ENCODE measurements around the gene POMT1. TPM values are rescaled to one million over a fixed set of nuclear protein-coding genes. Genes with fewer than 3 reads are reported as not detected.
A peak's percentile ranks its signal among the peaks of the same experiment; 100 is the strongest.

Gene POMT1
- total RNA-seq, 6 donors from 2014 or later = 24.7 to 55.5 (median 27.2) TPM

DNA sequence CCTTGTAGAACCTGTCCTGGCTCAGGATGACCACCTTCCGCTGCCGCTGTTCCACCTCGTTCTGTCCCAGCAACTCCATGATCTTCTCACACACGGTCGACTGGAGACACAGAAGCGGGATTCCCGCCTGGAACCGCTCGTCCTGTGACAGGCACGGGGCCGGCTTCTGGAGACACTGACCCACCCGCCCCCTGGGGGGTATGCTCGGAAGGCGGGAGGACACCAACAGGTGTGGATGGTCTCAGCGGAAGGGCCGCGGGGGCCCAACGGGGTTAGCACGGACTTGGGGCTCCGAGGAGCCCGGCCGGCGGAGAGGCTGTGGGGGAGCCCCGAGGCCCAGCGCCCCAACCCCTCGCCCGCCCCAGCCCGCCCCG, 27.8 kb downstream of the POMT1 start:
- H3K27ac ChIP-seq = peak overlapping the region; percentile 76 to 87 (median 85)
- WGBS, 2 donors = 4% methylated on average over 22 of the region's 29 CpGs; no CpG with 5 or more reads in 1 of the 2 donors
- no peaks in the 10 kb centered on the region for H3K27me3 ChIP-seq
- DNase-seq = peak in 1 of 2 donors; percentile 45
- no peaks in the 10 kb centered on the region for H3K9me3 ChIP-seq
- peaks cover 12 to 20% (median 15%) of the 10 kb centered on the region in 4 donors for H3K4me1 ChIP-seq
- H3K36me3 ChIP-seq = peaks cover 13 to 42% (median 38%) of the 10 kb centered on the region in 4 donors
- H3K4me3 ChIP-seq = peak overlapping the region; percentile 71 to 100 (median 94)
- ATAC-seq (ENCODE audit: low FRiP score in 2 of 2) = peak in 1 of 2 donors; percentile 35
- no peak for TF ChIP-seq POLR2A (IDR thresholded peaks at IDR 0.05)
- TF ChIP-seq, protein P1, sequence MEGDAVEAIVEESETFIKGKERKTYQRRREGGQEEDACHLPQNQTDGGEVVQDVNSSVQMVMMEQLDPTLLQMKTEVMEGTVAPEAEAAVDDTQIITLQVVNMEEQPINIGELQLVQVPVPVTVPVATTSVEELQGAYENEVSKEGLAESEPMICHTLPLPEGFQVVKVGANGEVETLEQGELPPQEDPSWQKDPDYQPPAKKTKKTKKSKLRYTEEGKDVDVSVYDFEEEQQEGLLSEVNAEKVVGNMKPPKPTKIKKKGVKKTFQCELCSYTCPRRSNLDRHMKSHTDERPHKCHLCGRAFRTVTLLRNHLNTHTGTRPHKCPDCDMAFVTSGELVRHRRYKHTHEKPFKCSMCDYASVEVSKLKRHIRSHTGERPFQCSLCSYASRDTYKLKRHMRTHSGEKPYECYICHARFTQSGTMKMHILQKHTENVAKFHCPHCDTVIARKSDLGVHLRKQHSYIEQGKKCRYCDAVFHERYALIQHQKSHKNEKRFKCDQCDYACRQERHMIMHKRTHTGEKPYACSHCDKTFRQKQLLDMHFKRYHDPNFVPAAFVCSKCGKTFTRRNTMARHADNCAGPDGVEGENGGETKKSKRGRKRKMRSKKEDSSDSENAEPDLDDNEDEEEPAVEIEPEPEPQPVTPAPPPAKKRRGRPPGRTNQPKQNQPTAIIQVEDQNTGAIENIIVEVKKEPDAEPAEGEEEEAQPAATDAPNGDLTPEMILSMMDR (IDR thresholded peaks at IDR 0.05) = peak in 4 of 6 experiments; percentile 19 to 37 (median 26)

- peak; percentile 75 to 96 for DNase-seq
- H3K9me3 ChIP-seq = no peaks in the 10 kb centered on the region
- peak within 1 kb of the TSS; percentile 76 to 87 (median 85) for H3K27ac ChIP-seq
- peak in 2 of 4 donors; percentile 64 to 87 for TF ChIP-seq POLR2A (IDR thresholded peaks at IDR 0.05)
- no peak for TF ChIP-seq EP300 (IDR thresholded peaks at IDR 0.05)
- peak; percentile 61 to 69 for TF ChIP-seq POLR2AphosphoS5 (IDR thresholded peaks at IDR 0.05)
- TF ChIP-seq, protein P1 (IDR thresholded peaks at IDR 0.05) = peak in 1 of 6 experiments; percentile 28
- 28 to 74% methylated on average over 9 to 29 of the region's 103 CpGs for WGBS, 2 donors
- H3K4me3 ChIP-seq = peak within 1 kb of the TSS; percentile 71 to 100 (median 94)
- no peaks in the 10 kb centered on the region for H3K27me3 ChIP-seq
- H3K36me3 ChIP-seq = peaks cover 8 to 36% (median 31%) of the 10 kb centered on the region in 4 donors
- ATAC-seq (ENCODE audit: low FRiP score in 2 of 2) = peak; percentile 93 to 99
- H3K4me1 ChIP-seq = peaks cover 12 to 20% (median 15%) of the 10 kb centered on the region in 4 donors
These were observed 28.5 kb downstream of the POMT1 start, which contains the start of gene UCK1 for GRCh38 chr9:131530920-131531832. Gene UCK1, minus strand, starts transcription at chr9:131531263. Its CDS starts 89 bp downstream, at chr9:131531174.

DNA sequence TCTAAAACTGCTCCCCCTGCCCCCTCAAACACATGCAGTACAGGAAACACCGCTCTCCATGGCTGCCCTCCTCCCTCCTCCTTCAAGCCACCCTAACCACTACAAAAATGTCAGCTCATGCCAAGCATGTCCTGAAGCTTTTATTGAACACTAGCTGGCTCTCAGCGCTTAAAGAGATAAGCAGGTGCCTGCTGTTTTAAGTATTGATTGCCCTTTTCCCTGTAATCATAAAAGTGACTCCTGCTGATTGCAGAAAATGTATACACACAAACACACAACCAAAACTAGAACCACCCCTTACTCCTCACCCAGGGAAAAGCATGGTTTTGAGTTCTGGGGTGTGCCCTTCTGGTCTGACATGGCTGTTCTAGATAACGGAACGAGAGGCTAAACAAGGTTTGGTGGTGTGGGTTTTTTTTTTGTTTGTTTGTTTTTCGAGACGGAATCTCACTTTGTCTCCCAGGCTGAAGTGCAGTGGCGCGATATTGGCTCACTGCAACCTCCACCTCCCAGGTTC, 32.1 kb downstream of the POMT1 start:
- peaks cover 11 to 16% (median 12%) of the 10 kb centered on the region in 4 donors for H3K4me1 ChIP-seq
- no peaks in the 10 kb centered on the region for H3K27me3 ChIP-seq
- TF ChIP-seq, protein P1 (IDR thresholded peaks at IDR 0.05) = no peak
- TF ChIP-seq POLR2AphosphoS5 (IDR thresholded peaks at IDR 0.05) (no peak), EP300 (IDR thresholded peaks at IDR 0.05) (no peak), POLR2A (IDR thresholded peaks at IDR 0.05) (no peak)
- H3K9me3 ChIP-seq = no peaks in the 10 kb centered on the region
- 45 to 46% methylated on average over 8 of the region's 8 CpGs for WGBS, 2 donors
- peaks cover 0 to under 1% (median 0%) of the 10 kb centered on the region in 4 donors for H3K36me3 ChIP-seq
- no peak for DNase-seq
- H3K4me3 ChIP-seq = no peak overlapping the region
- no peak overlapping the region for H3K27ac ChIP-seq
- no peak for ATAC-seq (ENCODE audit: low FRiP score in 2 of 2)

- H3K9me3 ChIP-seq = peaks cover 2 to 8% (median 7%) of the 10 kb centered on the region in 4 donors
- H3K36me3 ChIP-seq = no peaks in the 10 kb centered on the region
- no peak overlapping the region for H3K4me3 ChIP-seq
- no peaks in the 10 kb centered on the region for H3K27me3 ChIP-seq
- no peak overlapping the region for H3K27ac ChIP-seq
- WGBS, 2 donors = 95 to 97% methylated on average over 19 of the region's 19 CpGs
- no peak for TF ChIP-seq POLR2A (IDR thresholded peaks at IDR 0.05)
- TF ChIP-seq POLR2AphosphoS5 (IDR thresholded peaks at IDR 0.05) = no peak
- no peak for TF ChIP-seq EP300 (IDR thresholded peaks at IDR 0.05)
- TF ChIP-seq, protein P1 (IDR thresholded peaks at IDR 0.05) = no peak
- H3K4me1 ChIP-seq = no peaks in the 10 kb centered on the region
- ATAC-seq (ENCODE audit: low FRiP score in 2 of 2) = no peak
- peak in 1 of 2 donors; percentile 57 for DNase-seq
These were observed 35.2 kb downstream of the POMT1 start for GRCh38 chr9:131537946-131538345.

All from upper lobe of left lung (tissue), 6 donors.